ENCODE measurements around the gene SLIT3.

The SLIT3 gene

GRCh38 chr5:168960497-168960896 lies 340.4 kb downstream of the SLIT3 start:
- DNase-seq (ENCODE audit: low spot score), result no peak

GRCh38 chr5:168953351-168953750 lies 347.6 kb downstream of the SLIT3 start:
- no peak for DNase-seq (ENCODE audit: low spot score)

- DNase-seq (ENCODE audit: low spot score), result no peak
Observed at GRCh38 chr5:168952196-168952595, 348.7 kb downstream of the SLIT3 start.

GRCh38 chr5:168951769-168952168 lies 349.2 kb downstream of the SLIT3 start:
- DNase-seq (ENCODE audit: low spot score), result no peak

GRCh38 chr5:168951356-168951755 lies 349.6 kb downstream of the SLIT3 start:
- DNase-seq (ENCODE audit: low spot score), result no peak

- no peak for DNase-seq (ENCODE audit: low spot score)
Observed at GRCh38 chr5:168950241-168950951, 350.5 kb downstream of the SLIT3 start.

- DNase-seq (ENCODE audit: low spot score), result no peak
Observed at GRCh38 chr5:168948746-168949145, 352.2 kb downstream of the SLIT3 start.

GRCh38 chr5:168947212-168947868 lies 353.6 kb downstream of the SLIT3 start:
- peak; percentile 45 for DNase-seq (ENCODE audit: low spot score)

GRCh38 chr5:168946363-168946762 lies 354.6 kb downstream of the SLIT3 start:
- DNase-seq (ENCODE audit: low spot score), result no peak

- no peak for DNase-seq (ENCODE audit: low spot score)
Observed at GRCh38 chr5:168944004-168944403, 356.9 kb downstream of the SLIT3 start.

- no peak for DNase-seq (ENCODE audit: low spot score)
Observed at GRCh38 chr5:168943091-168943884, 357.7 kb downstream of the SLIT3 start.

GRCh38 chr5:168941901-168942300 lies 359.0 kb downstream of the SLIT3 start:
- no peak for DNase-seq (ENCODE audit: low spot score)

- DNase-seq (ENCODE audit: low spot score), result no peak
Observed at GRCh38 chr5:168940712-168941111, 360.2 kb downstream of the SLIT3 start.

- no peak for DNase-seq (ENCODE audit: low spot score)
Observed at GRCh38 chr5:168939887-168940544, 360.9 kb downstream of the SLIT3 start.

GRCh38 chr5:168939156-168939800 lies 361.7 kb downstream of the SLIT3 start:
- no peak for DNase-seq (ENCODE audit: low spot score)

- no peak for DNase-seq (ENCODE audit: low spot score)
Observed at GRCh38 chr5:168936511-168936910, 364.4 kb downstream of the SLIT3 start.

- no peak for DNase-seq (ENCODE audit: low spot score)
Observed at GRCh38 chr5:168935183-168935582, 365.8 kb downstream of the SLIT3 start.

GRCh38 chr5:168934169-168934568 lies 366.8 kb downstream of the SLIT3 start:
- no peak for DNase-seq (ENCODE audit: low spot score)

- DNase-seq (ENCODE audit: low spot score), result no peak
Observed at GRCh38 chr5:168932400-168933189, 368.3 kb downstream of the SLIT3 start.

- DNase-seq (ENCODE audit: low spot score), result peak; percentile 72
Observed at GRCh38 chr5:168931638-168932345, 369.1 kb downstream of the SLIT3 start.
